ENCODE results near the gene RPUSD4.
A peak's percentile ranks its signal among the peaks of the same experiment; 100 is the strongest.
"Not testable (repeated sequence)": the region's sequence is repeated elsewhere in the genome, so short reads cannot be mapped to it uniquely, and the experiment has no call there.

The RPUSD4 gene

GRCh38 chr11:126211236-126212088 is at the start of gene RPUSD4, which contains the start of gene FAM118B:
RPUSD4 (minus strand) TSS chr11:126211650; CDS start chr11:126211638, 12 bp downstream.
FAM118B (plus strand) TSS chr11:126211782; CDS start chr11:126235002, 23,220 bp downstream.
- DNase-seq: peak; percentile 87 to 88

GRCh38 chr11:126257764-126258163 is 46.3 kb upstream of the RPUSD4 start:
- no peak for DNase-seq

- DNase-seq: no peak
These were observed 45.7 kb upstream of the RPUSD4 start for GRCh38 chr11:126257144-126257543.

- no peak for DNase-seq
These were observed 44.8 kb upstream of the RPUSD4 start for GRCh38 chr11:126256216-126256615.

GRCh38 chr11:126255507-126255906 is 44.1 kb upstream of the RPUSD4 start:
- not testable (repeated sequence) for DNase-seq

- no peak for DNase-seq
These were observed 43.4 kb upstream of the RPUSD4 start for GRCh38 chr11:126254819-126255218.

- no peak for DNase-seq
These were observed 41.8 kb upstream of the RPUSD4 start for GRCh38 chr11:126253265-126253664.

GRCh38 chr11:126246636-126247035 is 35.2 kb upstream of the RPUSD4 start:
- DNase-seq: no peak

- DNase-seq: no peak
These were observed 21.9 kb upstream of the RPUSD4 start for GRCh38 chr11:126233391-126233790.

GRCh38 chr11:126232683-126233082 is 21.2 kb upstream of the RPUSD4 start:
- no peak for DNase-seq

- no peak for DNase-seq
These were observed 20.4 kb upstream of the RPUSD4 start for GRCh38 chr11:126231725-126232459.

GRCh38 chr11:126229858-126230540 is 18.5 kb upstream of the RPUSD4 start:
- DNase-seq: no peak

- no peak for DNase-seq
These were observed 15.1 kb upstream of the RPUSD4 start for GRCh38 chr11:126226334-126227084.

- no peak for DNase-seq
These were observed 13.8 kb upstream of the RPUSD4 start for GRCh38 chr11:126225295-126225665.

GRCh38 chr11:126224647-126225294 is 13.3 kb upstream of the RPUSD4 start:
- no peak for DNase-seq

GRCh38 chr11:126219547-126219946 is 8.1 kb upstream of the RPUSD4 start:
- DNase-seq: no peak

- DNase-seq: no peak
These were observed 6.0 kb upstream of the RPUSD4 start for GRCh38 chr11:126217491-126217890.

GRCh38 chr11:126216526-126217305 is 5.3 kb upstream of the RPUSD4 start:
- DNase-seq: no peak

GRCh38 chr11:126214841-126215240 is 3.4 kb upstream of the RPUSD4 start:
- DNase-seq: no peak

GRCh38 chr11:126214441-126214840 is 3.0 kb upstream of the RPUSD4 start:
- DNase-seq: no peak

GRCh38 chr11:126212089-126212660 is 725 bp upstream of the RPUSD4 start:
- DNase-seq: no peak
